Measurements from ENCODE around the gene EPB41L5. TPM values are rescaled to one million over a fixed set of nuclear protein-coding genes. Genes with fewer than 3 reads are reported as not detected.

EPB41L5 gene
- total and polyA plus RNA-seq, 10 of the 15 experiments (the other 5 are each of a cell fraction or from before 2014, with no cell fraction given): 2.1 to 20.4 (median 8.2) TPM

- TF ChIP-seq SIN3A (IDR thresholded peaks at IDR 0.05; ENCODE audit: low read depth, low read length): no peak
These were observed 149.8 kb downstream of the EPB41L5 start (continued) for GRCh38 chr2:120162716-120163115.

DNA sequence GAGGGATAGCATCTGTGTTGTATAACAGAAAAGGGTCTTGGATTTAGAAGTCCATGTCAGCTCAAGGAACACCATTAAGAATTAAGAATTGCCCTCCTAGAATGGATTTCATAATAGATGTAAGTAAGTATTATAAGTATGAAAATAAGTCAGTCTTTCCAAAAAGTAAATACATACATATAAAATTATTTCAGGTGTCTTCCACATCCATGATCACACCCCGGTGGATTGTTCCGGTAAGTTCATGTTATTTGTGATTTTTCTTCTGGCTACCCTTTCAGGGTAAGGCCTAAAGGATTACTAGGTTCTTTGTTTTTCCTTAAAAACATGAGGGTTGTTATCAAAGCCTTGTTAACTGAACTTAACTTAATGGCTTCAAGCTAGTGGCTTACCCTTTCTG is 154.4 kb downstream of the EPB41L5 start:
- Histone ChIP-seq H3K4me2 (ENCODE audit: control insufficient read depth, insufficient read depth) (no peak overlapping the region), H3K36me3 (ENCODE audit: control insufficient read depth in 2 of 2, insufficient read depth in 2 of 2, low read length in 1 of 2) (no peaks in the 10 kb centered on the region; a peak in 1 of 4 replicates), H3K4me3 (no peak overlapping the region), H3K27me3 (replicated peaks in 1 of 2; ENCODE audit: control insufficient read depth in 2 of 2, insufficient read depth in 2 of 2, low read length in 1 of 2) (no peaks in the 10 kb centered on the region), H4K20me1 (ENCODE audit: control insufficient read depth, insufficient read depth) (no peaks in the 10 kb centered on the region), H2AFZ (ENCODE audit: control insufficient read depth, low read depth, low read length) (no peak overlapping the region), H3K79me2 (ENCODE audit: control insufficient read depth, insufficient read depth, low read length) (no peaks in the 10 kb centered on the region), H3K9ac (ENCODE audit: control insufficient read depth, insufficient read depth, low read length) (no peak overlapping the region), H3K9me3 (replicated peaks; ENCODE audit: control insufficient read depth, insufficient read depth, low read length) (no peaks in the 10 kb centered on the region), H3K4me1 (ENCODE audit: control insufficient read depth, insufficient read depth, low read length) (no peaks in the 10 kb centered on the region), H3K27ac (ENCODE audit: control insufficient read depth, insufficient read depth) (no peak overlapping the region)
- no peak for FAIRE-seq
- ChIA-PET CTCF (no interaction called here), RAD21 (ENCODE audit: unreplicated experiment) (no interaction called here), POLR2A (no interaction called here), SMC1A (ENCODE audit: uncharacterized antibody, unreplicated experiment) (interaction anchor here (0.8 to 1.5 kb wide), 2 partner anchors 9 to 399 kb away, joined by 3 to 5 read pairs; no protein-coding TSS in a partner anchor)
- intact Hi-C loops (cut with micrococcal nuclease; ENCODE audit: unreplicated experiment): no loop called here
- no TSS peak for BruUV-seq (replicated peaks)
- WGBS (ENCODE audit: insufficient coverage, insufficient replicate concordance, low lambda C conversion rate, missing lambda C conversion rate): 97% methylated on average over 2 of the region's 2 CpGs
- TF ChIP-seq ZNF24 (IDR thresholded peaks at IDR 0.05): no peak
- TF ChIP-seq SUPT20H (IDR thresholded peaks at IDR 0.05; ENCODE audit: borderline replicate concordance, control insufficient read depth, low read depth, low read length): no peak
- no peak for TF ChIP-seq NFXL1 (IDR thresholded peaks at IDR 0.05; ENCODE audit: borderline replicate concordance)
- no peak for TF ChIP-seq RAD51 (IDR thresholded peaks at IDR 0.05)
- TF ChIP-seq CUX1 (IDR thresholded peaks at IDR 0.05; ENCODE audit: insufficient replicate concordance, low read depth, low read length): no peak
- TF ChIP-seq GABPA (IDR thresholded peaks at IDR 0.05; ENCODE audit: low read depth): no peak
- TF ChIP-seq NR2C2 (IDR thresholded peaks at IDR 0.05; ENCODE audit: borderline replicate concordance, control insufficient read depth, insufficient read length, low read depth): no peak
- TF ChIP-seq SIX5 (IDR thresholded peaks at IDR 0.05; ENCODE audit: low read depth, low read length, severe bottlenecking): no peak
- TF ChIP-seq TCF7 (IDR thresholded peaks at IDR 0.05; ENCODE audit: borderline replicate concordance): no peak
- no peak for TF ChIP-seq USF1 (IDR thresholded peaks at IDR 0.05; ENCODE audit: borderline replicate concordance, extremely low read length, insufficient read depth, low read depth, low read length)
- ATAC-seq: no peak
- no peak for DNase-seq (ENCODE audit: low read depth, low spot score)
- in situ Hi-C loops (cut with MboI): no loop called here

All from GM12878 (cell line).